SK-N-SH treated with all-trans-retinoic acid at 6 μM for 48 hours (cell line): Measurements from ENCODE around the gene ME3.

Experiments
- ARNTL ChIP-seq: fragments of 450-650 bp; formaldehyde crosslinking; IDR thresholded peaks from 2 replicates; pipeline ENCODE4 v1.5.0; 2020; ENCODE audit warnings: low read depth, mild to moderate bottlenecking, moderate library complexity, borderline replicate concordance
- PATZ1 ChIP-seq: fragments of 250-450 bp; sonication (Bioruptor Pico); IDR thresholded peaks from 2 replicates; pipeline ENCODE4 v1.8.0; 2020; ENCODE audit warnings: mild to moderate bottlenecking, moderate library complexity, borderline replicate concordance
- PPARA ChIP-seq: fragments of 250-450 bp; sonication (Bioruptor Pico); IDR thresholded peaks from 2 replicates; pipeline ENCODE4 v1.5.0; 2020; ENCODE audit warnings: mild to moderate bottlenecking, borderline replicate concordance
- RARB ChIP-seq: fragments of 250-450 bp; sonication (Bioruptor Pico); IDR thresholded peaks from 2 replicates; pipeline ENCODE4 v1.8.0; 2021; ENCODE audit warnings: mild to moderate bottlenecking, moderate library complexity
- SNAI2 ChIP-seq: fragments of 250-450 bp; sonication (Bioruptor Pico); IDR thresholded peaks from 2 replicates; pipeline ENCODE4 v1.5.0; 2020; ENCODE audit warnings: mild to moderate bottlenecking, moderate library complexity
- TCF4 ChIP-seq: fragments of 250-450 bp; sonication (Bioruptor Pico); IDR thresholded peaks from 2 replicates; pipeline ENCODE4 v1.8.0; 2021; ENCODE audit warnings: mild to moderate bottlenecking, moderate library complexity, borderline replicate concordance
- ZFP3 ChIP-seq: fragments of 250-450 bp; sonication (Bioruptor Pico); IDR thresholded peaks from 2 replicates; pipeline ENCODE4 v1.5.0; 2020; ENCODE audit warnings: mild to moderate bottlenecking, moderate library complexity
- ZNF70 ChIP-seq: fragments of 450-650 bp; formaldehyde crosslinking; IDR thresholded peaks from 2 replicates; pipeline ENCODE4 v1.5.0; 2020; ENCODE audit warnings: mild to moderate bottlenecking, moderate library complexity
- ZNF8 ChIP-seq: fragments of 450-650 bp; formaldehyde crosslinking; IDR thresholded peaks from 2 replicates; pipeline ENCODE4 v1.5.0; 2020; ENCODE audit warnings: mild to moderate bottlenecking, moderate library complexity

- no peak for TF ChIP-seq PPARA
- TF ChIP-seq SNAI2 (CRISPR knock-in tag), result no peak
- no peak for TF ChIP-seq PATZ1 (CRISPR knock-in tag)
- TF ChIP-seq ZNF70 (CRISPR knock-in tag), result no peak
- no peak for TF ChIP-seq ZNF8 (CRISPR knock-in tag)
- no peak for TF ChIP-seq ZFP3 (CRISPR knock-in tag)
- TF ChIP-seq ARNTL (CRISPR knock-in tag), result no peak
- TF ChIP-seq TCF4 (CRISPR knock-in tag), result no peak
- TF ChIP-seq RARB, result no peak
These were observed 179.9 kb downstream of the ME3 start for GRCh38 chr11:86492370-86493010.
